Measurements from ENCODE around the gene CARMIL3.

CARMIL3 gene

GRCh38 chr14:24110060-24110459 is 58.3 kb downstream of the CARMIL3 start:
- DNase-seq (ENCODE audit: low read depth, low spot score) = no peak
- Histone ChIP-seq H3K36me3 (ENCODE audit: insufficient read depth, low read length) (no peaks in the 10 kb centered on the region; the same call in 1 of the 2 replicates), H3K27ac (no peak overlapping the region), H3K9me3 (ENCODE audit: low read depth, low read length) (no peaks in the 10 kb centered on the region), H3K4me3 (no peak overlapping the region), H3K9ac (ENCODE audit: insufficient read length) (no peak overlapping the region)
- TF ChIP-seq EZH2 (IDR thresholded peaks at IDR 0.05) (no peak), POLR2AphosphoS5 (IDR thresholded peaks at IDR 0.05; ENCODE audit: borderline replicate concordance, low read depth, low read length) (no peak), FOXP2 (optimal IDR thresholded peaks at IDR 0.05; ENCODE audit: control extremely low read depth, extremely low read length, insufficient read depth) (no peak)

GRCh38 chr14:24110523-24110922 is 58.7 kb downstream of the CARMIL3 start:
- Histone ChIP-seq H3K9me3 (ENCODE audit: low read depth, low read length) (no peaks in the 10 kb centered on the region), H3K36me3 (ENCODE audit: insufficient read depth, low read length) (no peaks in the 10 kb centered on the region), H3K27ac (no peak overlapping the region), H3K9ac (ENCODE audit: insufficient read length) (no peak overlapping the region), H3K4me3 (no peak overlapping the region)
- no peak for TF ChIP-seq FOXP2 (optimal IDR thresholded peaks at IDR 0.05; ENCODE audit: control extremely low read depth, extremely low read length, insufficient read depth)
- TF ChIP-seq POLR2AphosphoS5 (IDR thresholded peaks at IDR 0.05; ENCODE audit: borderline replicate concordance, low read depth, low read length) = no peak
- no peak for TF ChIP-seq EZH2 (IDR thresholded peaks at IDR 0.05)
- DNase-seq (ENCODE audit: low read depth, low spot score) = no peak

GRCh38 chr14:24113379-24113800 is 61.6 kb downstream of the CARMIL3 start:
- Histone ChIP-seq H3K27ac (peak overlapping the region; percentile 94), H3K9me3 (ENCODE audit: low read depth, low read length) (no peaks in the 10 kb centered on the region), H3K36me3 (ENCODE audit: insufficient read depth, low read length) (peaks cover under 1% of the 10 kb centered on the region; the same call in 1 of the 2 replicates), H3K4me3 (peak overlapping the region; percentile 96), H3K9ac (ENCODE audit: insufficient read length) (peak overlapping the region; percentile 87)
- TF ChIP-seq FOXP2 (optimal IDR thresholded peaks at IDR 0.05; ENCODE audit: control extremely low read depth, extremely low read length, insufficient read depth) (no peak), EZH2 (IDR thresholded peaks at IDR 0.05) (no peak), POLR2AphosphoS5 (IDR thresholded peaks at IDR 0.05; ENCODE audit: borderline replicate concordance, low read depth, low read length) (no peak)
- no peak for DNase-seq (ENCODE audit: low read depth, low spot score)

GRCh38 chr14:24113801-24114531 is 62.2 kb downstream of the CARMIL3 start:
- no peak for DNase-seq (ENCODE audit: low read depth, low spot score)
- TF ChIP-seq FOXP2 (optimal IDR thresholded peaks at IDR 0.05; ENCODE audit: control extremely low read depth, extremely low read length, insufficient read depth) (no peak), EZH2 (IDR thresholded peaks at IDR 0.05) (no peak), POLR2AphosphoS5 (IDR thresholded peaks at IDR 0.05; ENCODE audit: borderline replicate concordance, low read depth, low read length) (peak; percentile 74; the same call in 1 of the 2 replicates)
- Histone ChIP-seq H3K27ac (peak overlapping the region; percentile 94), H3K4me3 (peak overlapping the region; percentile 96), H3K36me3 (ENCODE audit: insufficient read depth, low read length) (peaks cover 6% of the 10 kb centered on the region; the same call in 1 of the 2 replicates), H3K9me3 (ENCODE audit: low read depth, low read length) (no peaks in the 10 kb centered on the region), H3K9ac (ENCODE audit: insufficient read length) (peak overlapping the region; percentile 87)

GRCh38 chr14:24114532-24115421 is 63.0 kb downstream of the CARMIL3 start, which contains the start of the genes DCAF11 and NRL:
Gene DCAF11, plus strand, starts transcription at chr14:24114777. Its CDS starts 818 bp downstream, at chr14:24115595.
Gene NRL, minus strand, starts transcription at chr14:24114949. Its CDS starts 32,101 bp downstream, at chr14:24082848.
- H3K4me3 ChIP-seq = peak within 1 kb of the TSS; percentile 96
- peak; percentile 99 for DNase-seq (ENCODE audit: low read depth, low spot score)
- no peaks in the 10 kb centered on the region for H3K9me3 ChIP-seq (ENCODE audit: low read depth, low read length)
- H3K36me3 ChIP-seq (ENCODE audit: insufficient read depth, low read length) = peaks cover 14% of the 10 kb centered on the region; the same call in 1 of the 2 replicates
- H3K27ac ChIP-seq = peak within 1 kb of the TSS; percentile 94
- H3K9ac ChIP-seq (ENCODE audit: insufficient read length) = peak within 1 kb of the TSS; percentile 87
- TF ChIP-seq POLR2AphosphoS5 (IDR thresholded peaks at IDR 0.05; ENCODE audit: borderline replicate concordance, low read depth, low read length) (peak; percentile 26), EZH2 (IDR thresholded peaks at IDR 0.05) (no peak), FOXP2 (optimal IDR thresholded peaks at IDR 0.05; ENCODE audit: control extremely low read depth, extremely low read length, insufficient read depth) (peak; percentile 96)

GRCh38 chr14:24115422-24116127 is 63.8 kb downstream of the CARMIL3 start:
- Histone ChIP-seq H3K9ac (ENCODE audit: insufficient read length) (peak overlapping the region; percentile 82), H3K27ac (no peak overlapping the region), H3K36me3 (ENCODE audit: insufficient read depth, low read length) (peaks cover 14% of the 10 kb centered on the region; the same call in 1 of the 2 replicates), H3K4me3 (peak overlapping the region; percentile 96), H3K9me3 (ENCODE audit: low read depth, low read length) (no peaks in the 10 kb centered on the region)
- TF ChIP-seq POLR2AphosphoS5 (IDR thresholded peaks at IDR 0.05; ENCODE audit: borderline replicate concordance, low read depth, low read length) (no peak), EZH2 (IDR thresholded peaks at IDR 0.05) (no peak), FOXP2 (optimal IDR thresholded peaks at IDR 0.05; ENCODE audit: control extremely low read depth, extremely low read length, insufficient read depth) (no peak)
- DNase-seq (ENCODE audit: low read depth, low spot score) = no peak

GRCh38 chr14:24116128-24116814 is 64.5 kb downstream of the CARMIL3 start:
- H3K9ac ChIP-seq (ENCODE audit: insufficient read length) = peak overlapping the region; percentile 82

More at GRCh38 chr14:24116128-24116814, 64.5 kb downstream of the CARMIL3 start:
- DNase-seq (ENCODE audit: low read depth, low spot score) = no peak
- TF ChIP-seq EZH2 (IDR thresholded peaks at IDR 0.05) = no peak
- no peak for TF ChIP-seq POLR2AphosphoS5 (IDR thresholded peaks at IDR 0.05; ENCODE audit: borderline replicate concordance, low read depth, low read length)
- TF ChIP-seq FOXP2 (optimal IDR thresholded peaks at IDR 0.05; ENCODE audit: control extremely low read depth, extremely low read length, insufficient read depth) = no peak
- Histone ChIP-seq H3K36me3 (ENCODE audit: insufficient read depth, low read length) (peaks cover 14% of the 10 kb centered on the region; the same call in 1 of the 2 replicates), H3K9me3 (ENCODE audit: low read depth, low read length) (no peaks in the 10 kb centered on the region), H3K4me3 (peak overlapping the region; percentile 96), H3K27ac (no peak overlapping the region)

Data from SK-N-MC (cell line).